ENCODE results near the gene SLAMF6. TPM values are rescaled to one million over a fixed set of nuclear protein-coding genes. Genes with fewer than 3 reads are reported as not detected.
A peak's percentile ranks its signal among the peaks of the same experiment; 100 is the strongest.

SLAMF6 gene
- total and polyA plus RNA-seq, 10 of the 15 experiments (the other 5 are each of a cell fraction or from before 2014, with no cell fraction given), result 20.5 to 89.6 (median 36.5) TPM

DNA sequence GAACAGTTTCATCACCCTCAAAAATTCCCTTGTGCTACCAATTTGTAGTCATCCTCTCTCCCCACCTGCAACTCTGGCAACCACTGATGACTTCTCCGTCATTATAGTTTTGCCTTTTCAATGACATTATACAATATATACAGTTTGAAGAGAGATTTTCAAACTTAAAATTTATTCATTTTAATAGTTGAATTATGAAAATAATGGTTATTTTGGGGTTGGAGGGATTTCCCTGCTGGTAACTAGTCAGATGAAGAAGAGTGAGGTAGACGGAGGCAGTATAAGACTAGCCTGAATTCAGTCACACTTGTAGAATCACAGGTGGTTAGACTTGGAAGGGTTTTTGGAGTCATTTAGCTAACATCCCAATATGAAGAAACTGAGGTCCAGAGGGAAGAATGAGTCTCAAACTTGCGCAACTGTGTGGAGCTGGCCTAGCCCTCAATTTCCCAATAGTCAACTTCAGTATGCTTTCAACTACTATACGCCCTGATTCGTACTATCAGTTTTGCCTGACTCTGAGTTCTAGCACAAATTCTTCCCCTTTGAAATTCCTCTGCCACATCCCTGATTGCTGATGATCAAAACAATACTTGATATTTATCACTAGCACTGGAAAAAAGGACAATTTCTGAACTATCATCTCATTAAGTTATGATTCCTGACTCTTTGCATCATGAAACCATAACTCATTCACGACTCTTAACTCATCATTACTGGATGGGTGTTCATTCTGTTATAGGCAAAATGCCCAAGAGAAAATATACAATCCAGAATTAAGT is 68.5 kb downstream of the SLAMF6 start (continued):
- TF ChIP-seq SRF (IDR thresholded peaks at IDR 0.05; ENCODE audit: low read depth in 2 of 2, low read length in 2 of 2), result peak in 1 of 2 experiments; percentile 26; a peak in 1 of 4 replicates
- no peak for TF ChIP-seq MYB (IDR thresholded peaks at IDR 0.05; ENCODE audit: borderline replicate concordance, low read depth, low read length)
- TF ChIP-seq, protein P1, sequence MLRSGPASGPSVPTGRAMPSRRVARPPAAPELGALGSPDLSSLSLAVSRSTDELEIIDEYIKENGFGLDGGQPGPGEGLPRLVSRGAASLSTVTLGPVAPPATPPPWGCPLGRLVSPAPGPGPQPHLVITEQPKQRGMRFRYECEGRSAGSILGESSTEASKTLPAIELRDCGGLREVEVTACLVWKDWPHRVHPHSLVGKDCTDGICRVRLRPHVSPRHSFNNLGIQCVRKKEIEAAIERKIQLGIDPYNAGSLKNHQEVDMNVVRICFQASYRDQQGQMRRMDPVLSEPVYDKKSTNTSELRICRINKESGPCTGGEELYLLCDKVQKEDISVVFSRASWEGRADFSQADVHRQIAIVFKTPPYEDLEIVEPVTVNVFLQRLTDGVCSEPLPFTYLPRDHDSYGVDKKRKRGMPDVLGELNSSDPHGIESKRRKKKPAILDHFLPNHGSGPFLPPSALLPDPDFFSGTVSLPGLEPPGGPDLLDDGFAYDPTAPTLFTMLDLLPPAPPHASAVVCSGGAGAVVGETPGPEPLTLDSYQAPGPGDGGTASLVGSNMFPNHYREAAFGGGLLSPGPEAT (IDR thresholded peaks at IDR 0.05; ENCODE audit: low read depth), result no peak
- TF ChIP-seq TAF1 (IDR thresholded peaks at IDR 0.05; ENCODE audit: borderline replicate concordance, low read depth, low read length), result peak; percentile 14; the same call in 1 of the 2 replicates
- no peak for TF ChIP-seq NBN (IDR thresholded peaks at IDR 0.05)
- no peak for TF ChIP-seq CBX5 (IDR thresholded peaks at IDR 0.05; ENCODE audit: low read depth)
- TF ChIP-seq, protein P2, sequence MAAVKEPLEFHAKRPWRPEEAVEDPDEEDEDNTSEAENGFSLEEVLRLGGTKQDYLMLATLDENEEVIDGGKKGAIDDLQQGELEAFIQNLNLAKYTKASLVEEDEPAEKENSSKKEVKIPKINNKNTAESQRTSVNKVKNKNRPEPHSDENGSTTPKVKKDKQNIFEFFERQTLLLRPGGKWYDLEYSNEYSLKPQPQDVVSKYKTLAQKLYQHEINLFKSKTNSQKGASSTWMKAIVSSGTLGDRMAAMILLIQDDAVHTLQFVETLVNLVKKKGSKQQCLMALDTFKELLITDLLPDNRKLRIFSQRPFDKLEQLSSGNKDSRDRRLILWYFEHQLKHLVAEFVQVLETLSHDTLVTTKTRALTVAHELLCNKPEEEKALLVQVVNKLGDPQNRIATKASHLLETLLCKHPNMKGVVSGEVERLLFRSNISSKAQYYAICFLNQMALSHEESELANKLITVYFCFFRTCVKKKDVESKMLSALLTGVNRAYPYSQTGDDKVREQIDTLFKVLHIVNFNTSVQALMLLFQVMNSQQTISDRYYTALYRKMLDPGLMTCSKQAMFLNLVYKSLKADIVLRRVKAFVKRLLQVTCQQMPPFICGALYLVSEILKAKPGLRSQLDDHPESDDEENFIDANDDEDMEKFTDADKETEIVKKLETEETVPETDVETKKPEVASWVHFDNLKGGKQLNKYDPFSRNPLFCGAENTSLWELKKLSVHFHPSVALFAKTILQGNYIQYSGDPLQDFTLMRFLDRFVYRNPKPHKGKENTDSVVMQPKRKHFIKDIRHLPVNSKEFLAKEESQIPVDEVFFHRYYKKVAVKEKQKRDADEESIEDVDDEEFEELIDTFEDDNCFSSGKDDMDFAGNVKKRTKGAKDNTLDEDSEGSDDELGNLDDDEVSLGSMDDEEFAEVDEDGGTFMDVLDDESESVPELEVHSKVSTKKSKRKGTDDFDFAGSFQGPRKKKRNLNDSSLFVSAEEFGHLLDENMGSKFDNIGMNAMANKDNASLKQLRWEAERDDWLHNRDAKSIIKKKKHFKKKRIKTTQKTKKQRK (IDR thresholded peaks at IDR 0.05; ENCODE audit: low read depth, low read length), result no peak
- TF ChIP-seq IKZF1 (conservative IDR thresholded peaks at IDR 0.05), result no peak
- no peak for TF ChIP-seq POLR2A (IDR thresholded peaks at IDR 0.05; ENCODE audit: low read depth, low read length)
- TF ChIP-seq, protein P3, sequence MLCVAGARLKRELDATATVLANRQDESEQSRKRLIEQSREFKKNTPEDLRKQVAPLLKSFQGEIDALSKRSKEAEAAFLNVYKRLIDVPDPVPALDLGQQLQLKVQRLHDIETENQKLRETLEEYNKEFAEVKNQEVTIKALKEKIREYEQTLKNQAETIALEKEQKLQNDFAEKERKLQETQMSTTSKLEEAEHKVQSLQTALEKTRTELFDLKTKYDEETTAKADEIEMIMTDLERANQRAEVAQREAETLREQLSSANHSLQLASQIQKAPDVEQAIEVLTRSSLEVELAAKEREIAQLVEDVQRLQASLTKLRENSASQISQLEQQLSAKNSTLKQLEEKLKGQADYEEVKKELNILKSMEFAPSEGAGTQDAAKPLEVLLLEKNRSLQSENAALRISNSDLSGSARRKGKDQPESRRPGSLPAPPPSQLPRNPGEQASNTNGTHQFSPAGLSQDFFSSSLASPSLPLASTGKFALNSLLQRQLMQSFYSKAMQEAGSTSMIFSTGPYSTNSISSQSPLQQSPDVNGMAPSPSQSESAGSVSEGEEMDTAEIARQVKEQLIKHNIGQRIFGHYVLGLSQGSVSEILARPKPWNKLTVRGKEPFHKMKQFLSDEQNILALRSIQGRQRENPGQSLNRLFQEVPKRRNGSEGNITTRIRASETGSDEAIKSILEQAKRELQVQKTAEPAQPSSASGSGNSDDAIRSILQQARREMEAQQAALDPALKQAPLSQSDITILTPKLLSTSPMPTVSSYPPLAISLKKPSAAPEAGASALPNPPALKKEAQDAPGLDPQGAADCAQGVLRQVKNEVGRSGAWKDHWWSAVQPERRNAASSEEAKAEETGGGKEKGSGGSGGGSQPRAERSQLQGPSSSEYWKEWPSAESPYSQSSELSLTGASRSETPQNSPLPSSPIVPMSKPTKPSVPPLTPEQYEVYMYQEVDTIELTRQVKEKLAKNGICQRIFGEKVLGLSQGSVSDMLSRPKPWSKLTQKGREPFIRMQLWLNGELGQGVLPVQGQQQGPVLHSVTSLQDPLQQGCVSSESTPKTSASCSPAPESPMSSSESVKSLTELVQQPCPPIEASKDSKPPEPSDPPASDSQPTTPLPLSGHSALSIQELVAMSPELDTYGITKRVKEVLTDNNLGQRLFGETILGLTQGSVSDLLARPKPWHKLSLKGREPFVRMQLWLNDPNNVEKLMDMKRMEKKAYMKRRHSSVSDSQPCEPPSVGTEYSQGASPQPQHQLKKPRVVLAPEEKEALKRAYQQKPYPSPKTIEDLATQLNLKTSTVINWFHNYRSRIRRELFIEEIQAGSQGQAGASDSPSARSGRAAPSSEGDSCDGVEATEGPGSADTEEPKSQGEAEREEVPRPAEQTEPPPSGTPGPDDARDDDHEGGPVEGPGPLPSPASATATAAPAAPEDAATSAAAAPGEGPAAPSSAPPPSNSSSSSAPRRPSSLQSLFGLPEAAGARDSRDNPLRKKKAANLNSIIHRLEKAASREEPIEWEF (IDR thresholded peaks at IDR 0.05; ENCODE audit: insufficient replicate concordance, low read depth, low read length), result no peak
- TF ChIP-seq FOXK2 (IDR thresholded peaks at IDR 0.05), result no peak
- no peak for TF ChIP-seq RBBP5 (conservative IDR thresholded peaks at IDR 0.05)
- no peak for TF ChIP-seq ZBTB4 (CRISPR knock-in tag; IDR thresholded peaks at IDR 0.05)
- no peak for TF ChIP-seq PKNOX1 (IDR thresholded peaks at IDR 0.05)
